HG02678 (cell line): ENCODE results near the gene SFMBT1.

Experiments
- ATAC-seq: cut with Tn5 transposase; IDR thresholded peaks from one replicate; pipeline ENCODE4 v1.9.1; 2021; ENCODE audit warnings: mild to moderate bottlenecking, moderate library complexity; ENCODE audit not compliant: unreplicated experiment

Gene SFMBT1, protein sequence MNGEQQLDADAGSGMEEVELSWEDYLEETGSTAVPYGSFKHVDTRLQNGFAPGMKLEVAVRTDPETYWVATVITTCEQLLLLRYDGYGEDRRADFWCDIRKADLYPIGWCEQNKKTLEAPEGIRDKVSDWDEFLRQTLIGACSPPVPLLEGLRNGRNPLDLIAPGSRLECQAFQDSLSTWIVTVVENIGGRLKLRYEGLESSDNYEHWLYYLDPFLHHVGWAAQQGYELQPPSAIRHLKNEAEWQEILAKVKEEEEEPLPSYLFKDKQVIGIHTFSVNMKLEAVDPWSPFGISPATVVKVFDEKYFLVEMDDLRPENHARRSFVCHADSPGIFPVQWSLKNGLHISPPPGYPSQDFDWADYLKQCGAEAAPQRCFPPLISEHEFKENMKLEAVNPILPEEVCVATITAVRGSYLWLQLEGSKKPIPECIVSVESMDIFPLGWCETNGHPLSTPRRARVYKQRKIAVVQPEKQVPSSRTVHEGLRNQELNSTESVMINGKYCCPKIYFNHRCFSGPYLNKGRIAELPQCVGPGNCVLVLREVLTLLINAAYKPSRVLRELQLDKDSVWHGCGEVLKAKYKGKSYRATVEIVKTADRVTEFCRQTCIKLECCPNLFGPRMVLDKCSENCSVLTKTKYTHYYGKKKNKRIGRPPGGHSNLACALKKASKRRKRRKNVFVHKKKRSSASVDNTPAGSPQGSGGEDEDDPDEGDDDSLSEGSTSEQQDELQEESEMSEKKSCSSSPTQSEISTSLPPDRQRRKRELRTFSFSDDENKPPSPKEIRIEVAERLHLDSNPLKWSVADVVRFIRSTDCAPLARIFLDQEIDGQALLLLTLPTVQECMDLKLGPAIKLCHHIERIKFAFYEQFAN

DNA sequence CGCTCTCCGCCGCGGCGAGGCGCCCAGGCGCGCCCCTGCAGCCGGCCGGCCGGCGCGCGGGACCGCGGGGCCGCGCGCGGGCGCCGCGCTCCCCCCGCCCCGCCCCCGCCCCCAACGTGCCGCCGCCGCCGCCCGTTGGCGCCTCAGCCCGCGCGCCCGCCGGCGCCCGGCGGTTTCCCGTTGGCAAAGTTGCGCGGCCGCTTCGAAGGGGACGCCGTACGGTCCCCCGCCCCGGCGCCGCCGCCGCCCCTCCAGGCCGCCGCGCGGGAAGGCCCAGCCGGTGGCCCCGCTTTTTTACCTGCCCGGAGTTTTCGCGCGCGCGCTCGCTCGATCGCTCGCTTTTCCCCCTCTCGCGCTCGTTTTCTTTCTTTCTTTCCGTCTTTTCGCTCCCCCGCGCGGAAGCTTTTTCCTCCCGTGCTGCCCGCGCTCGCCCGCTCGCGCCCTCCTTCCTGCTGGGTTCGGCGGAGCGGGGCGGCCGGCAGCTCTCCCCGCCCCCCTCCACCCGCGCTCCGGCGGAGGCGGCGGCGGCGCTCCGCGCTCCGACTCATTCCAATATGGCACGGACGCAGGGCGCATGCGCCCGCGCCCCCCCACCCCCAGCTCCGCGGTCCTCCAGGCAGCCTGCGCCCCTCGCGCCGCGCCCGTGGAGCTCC, at the start of gene SFMBT1:
SFMBT1 (minus strand) TSS at position 556 of the 653 bp plus-strand sequence. CDS start 76,945 bp downstream, outside the sequence.
- peak; percentile 50 for ATAC-seq

DNA sequence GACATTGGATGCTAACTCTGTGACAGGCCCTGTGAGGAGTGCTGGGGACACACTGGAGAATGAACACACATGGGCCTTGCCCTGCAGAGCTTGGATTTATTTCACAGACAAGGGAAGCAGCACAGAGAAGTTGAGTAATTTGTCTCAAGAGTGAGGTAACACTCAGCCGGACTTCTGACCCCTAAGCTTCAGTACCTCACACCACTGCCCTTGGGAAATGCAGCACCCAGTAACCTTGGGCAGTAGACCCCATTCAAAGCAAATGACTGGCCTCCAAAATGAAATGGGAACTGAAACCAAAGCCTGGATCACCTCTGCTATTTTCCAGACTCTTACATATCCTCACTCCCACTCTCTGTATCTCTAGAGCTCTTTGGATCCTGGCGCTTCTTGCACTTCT, 47.1 kb upstream of the SFMBT1 start:
- no peak for ATAC-seq

DNA sequence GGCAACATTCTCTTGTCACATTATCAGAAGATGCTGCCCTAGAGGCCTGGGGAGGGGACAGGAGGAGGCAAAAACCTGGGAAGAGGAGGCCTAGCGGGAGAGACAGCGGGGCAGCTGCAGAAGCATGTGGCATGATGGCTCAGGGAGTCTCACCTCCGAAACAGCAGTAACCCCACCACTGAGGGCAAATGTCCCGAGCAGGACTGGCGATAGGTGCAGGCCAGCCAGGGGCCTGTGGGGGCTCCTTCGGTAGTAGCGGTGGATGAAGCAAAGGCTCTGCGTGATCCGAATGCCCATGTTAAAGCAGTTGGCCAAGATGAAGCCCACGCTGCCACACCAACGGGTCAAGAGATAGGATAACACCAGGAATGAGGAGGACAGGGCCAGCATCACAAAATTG, 46.3 kb upstream of the SFMBT1 start:
- ATAC-seq, result no peak

DNA sequence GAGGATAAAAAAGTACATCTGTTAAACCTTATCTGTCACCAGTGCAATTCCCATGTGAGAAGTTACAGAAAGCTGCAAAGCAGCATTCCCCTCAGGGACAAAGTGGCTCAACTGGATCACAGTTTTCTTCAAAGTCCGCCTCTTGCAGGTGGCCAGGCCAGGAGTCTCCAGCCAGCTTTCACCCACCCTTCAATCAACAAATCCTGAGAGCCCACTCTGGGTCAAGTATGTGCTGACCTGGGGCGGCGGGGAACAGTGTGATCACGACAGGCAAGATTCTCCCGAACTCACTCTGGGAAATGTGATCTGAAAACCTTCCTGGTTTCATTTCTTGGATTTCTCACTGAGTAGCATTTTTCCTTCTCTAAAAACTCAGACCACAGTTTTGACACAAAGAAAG, 45.1 kb upstream of the SFMBT1 start:
- ATAC-seq, result no peak

DNA sequence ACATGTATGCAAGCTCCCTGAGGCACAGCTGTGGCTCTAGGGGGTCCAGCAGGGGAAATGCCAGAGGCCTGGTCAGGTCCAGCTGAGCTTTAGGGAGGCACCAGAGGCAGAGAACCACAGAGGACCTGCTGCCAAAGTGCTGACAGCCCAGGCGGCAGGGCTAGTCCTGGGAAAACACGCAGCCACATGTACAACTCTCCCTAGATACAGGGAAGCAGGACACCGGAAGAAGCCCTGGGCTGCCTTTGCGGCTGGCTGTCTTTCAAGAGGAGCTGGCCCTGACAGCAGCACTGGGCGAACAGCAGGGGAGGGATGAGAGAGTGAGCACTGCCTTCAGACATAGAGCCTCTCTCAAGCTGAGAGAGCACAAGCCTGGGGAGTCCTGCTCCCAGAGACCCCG, 43.6 kb upstream of the SFMBT1 start:
- ATAC-seq, result no peak

DNA sequence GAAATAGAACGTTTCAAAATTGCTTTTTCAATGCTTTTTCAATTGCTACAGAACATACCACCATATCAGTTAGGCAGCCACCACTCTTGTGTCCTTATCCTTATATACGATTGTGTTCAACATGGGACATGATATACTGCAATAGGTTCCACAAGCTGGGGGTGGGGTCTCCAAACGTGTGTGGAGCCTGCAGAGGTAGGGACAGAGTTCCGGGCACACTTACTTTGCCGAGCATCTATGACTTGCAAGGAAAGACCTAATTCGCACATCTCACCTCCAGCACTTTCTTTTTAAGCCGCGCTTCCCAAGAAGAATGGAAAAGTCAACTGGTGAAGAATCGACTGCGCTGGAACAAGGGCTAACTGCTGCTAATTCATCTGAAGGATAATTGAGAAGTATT, 39.6 kb upstream of the SFMBT1 start:
- ATAC-seq, result no peak

DNA sequence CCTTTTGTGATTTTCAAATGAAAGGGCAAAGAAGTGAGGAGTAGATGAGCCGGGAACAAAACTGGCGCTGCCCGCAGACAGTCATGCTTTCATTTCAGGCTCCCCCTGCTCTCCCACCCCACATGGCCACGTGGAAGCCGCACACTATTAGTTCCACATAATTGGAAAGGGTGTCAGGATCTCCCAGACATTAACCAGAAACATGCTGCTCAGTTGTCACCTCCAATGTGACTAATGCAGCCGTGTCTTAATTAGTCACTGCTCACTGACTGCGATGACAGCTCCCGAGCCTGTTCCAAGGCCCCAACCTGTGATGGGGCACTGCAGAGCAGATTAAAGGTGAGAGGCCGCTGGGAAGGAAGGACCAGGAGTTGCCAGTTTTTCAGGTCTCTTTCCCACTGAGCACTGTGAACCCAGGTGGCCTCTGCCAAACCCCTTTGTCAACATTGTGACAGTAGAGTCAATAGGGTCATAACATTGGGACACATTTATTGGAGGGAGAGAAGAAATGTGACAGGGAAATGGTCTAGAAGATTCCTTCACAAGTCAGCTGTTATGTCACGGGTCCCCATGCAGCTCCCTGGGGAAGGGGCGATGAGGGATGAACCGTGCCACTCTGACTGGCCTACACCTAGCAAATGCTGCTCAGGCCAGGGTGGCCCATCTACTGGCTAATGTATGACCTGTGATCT, 38.6 kb upstream of the SFMBT1 start:
- ATAC-seq, result no peak

DNA sequence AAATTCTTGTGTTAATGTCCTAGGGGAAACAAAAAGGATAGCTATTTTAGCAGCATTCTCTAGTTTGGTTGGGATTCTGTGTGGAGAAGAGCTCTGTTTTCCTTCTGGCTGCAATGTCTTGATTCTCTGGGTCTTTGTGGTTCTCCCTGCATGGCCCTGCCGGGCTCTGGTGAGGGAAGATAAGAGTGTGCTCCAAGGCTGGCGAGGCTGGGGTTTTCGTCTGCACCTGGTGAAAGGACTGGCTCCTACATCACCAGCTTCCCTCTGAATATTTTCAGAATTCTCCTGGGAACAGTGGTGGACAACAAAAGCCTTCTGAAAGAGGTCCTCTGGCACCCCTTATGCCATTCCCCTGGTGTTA, 38.1 kb upstream of the SFMBT1 start:
- ATAC-seq, result no peak

DNA sequence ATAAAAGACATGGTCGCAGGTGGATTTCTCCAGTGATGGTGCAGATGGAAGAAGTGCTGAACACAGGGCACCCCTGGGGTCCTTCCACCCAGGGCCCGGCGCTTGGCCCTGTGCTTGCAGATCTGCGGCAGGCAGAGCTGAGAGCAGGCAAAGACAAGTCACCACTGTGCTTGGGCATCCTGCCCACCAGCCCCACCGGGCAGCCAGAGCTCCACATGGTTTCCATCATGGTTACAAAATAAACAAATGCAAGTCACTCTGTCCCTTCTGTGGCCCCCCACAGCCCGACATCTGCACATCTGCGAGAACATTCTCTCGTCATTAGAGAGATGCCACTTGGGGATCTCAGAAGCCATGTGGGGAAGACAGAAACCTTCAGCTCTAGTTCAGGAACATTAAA, 37.6 kb upstream of the SFMBT1 start:
- ATAC-seq, result no peak

DNA sequence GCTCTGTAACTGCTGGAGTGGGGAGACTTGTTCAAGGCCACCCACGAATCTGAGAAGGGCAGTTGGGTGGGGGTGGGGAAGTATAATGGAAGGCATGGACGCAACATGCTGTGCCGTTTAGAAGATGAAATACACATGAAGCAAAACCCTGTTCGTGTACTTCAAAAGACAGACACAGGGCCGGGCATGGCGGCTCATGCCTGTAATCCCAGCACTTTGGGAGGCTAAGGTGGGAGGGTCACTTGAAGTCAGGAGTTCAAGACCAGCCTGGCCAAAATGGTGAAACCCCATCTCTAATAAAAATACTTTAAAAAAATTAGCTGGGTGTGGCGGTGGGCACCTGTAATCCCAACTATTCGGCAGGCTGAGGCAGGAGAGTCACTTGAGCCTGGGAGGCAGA, 36.9 kb upstream of the SFMBT1 start:
- no peak for ATAC-seq

DNA sequence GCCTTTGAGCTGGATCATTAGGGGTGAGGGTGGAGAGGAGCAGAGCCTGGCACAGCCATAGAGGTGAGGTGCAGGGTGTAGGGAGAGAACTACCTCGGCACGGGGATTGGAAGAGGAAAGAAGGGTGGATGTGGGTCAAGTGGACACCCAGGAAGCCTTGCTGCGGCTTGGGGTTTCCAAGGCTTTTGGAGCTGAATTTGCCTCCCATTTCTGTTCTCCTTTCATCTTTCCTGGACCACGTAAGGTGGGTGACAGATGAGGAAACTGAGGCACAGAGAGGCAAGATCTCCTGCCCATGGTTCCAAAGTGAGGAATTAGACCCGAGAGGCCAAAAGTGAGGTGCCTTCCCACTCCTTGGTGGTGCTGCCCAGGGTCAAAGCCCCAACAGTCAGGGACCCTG, 35.4 kb upstream of the SFMBT1 start:
- no peak for ATAC-seq

DNA sequence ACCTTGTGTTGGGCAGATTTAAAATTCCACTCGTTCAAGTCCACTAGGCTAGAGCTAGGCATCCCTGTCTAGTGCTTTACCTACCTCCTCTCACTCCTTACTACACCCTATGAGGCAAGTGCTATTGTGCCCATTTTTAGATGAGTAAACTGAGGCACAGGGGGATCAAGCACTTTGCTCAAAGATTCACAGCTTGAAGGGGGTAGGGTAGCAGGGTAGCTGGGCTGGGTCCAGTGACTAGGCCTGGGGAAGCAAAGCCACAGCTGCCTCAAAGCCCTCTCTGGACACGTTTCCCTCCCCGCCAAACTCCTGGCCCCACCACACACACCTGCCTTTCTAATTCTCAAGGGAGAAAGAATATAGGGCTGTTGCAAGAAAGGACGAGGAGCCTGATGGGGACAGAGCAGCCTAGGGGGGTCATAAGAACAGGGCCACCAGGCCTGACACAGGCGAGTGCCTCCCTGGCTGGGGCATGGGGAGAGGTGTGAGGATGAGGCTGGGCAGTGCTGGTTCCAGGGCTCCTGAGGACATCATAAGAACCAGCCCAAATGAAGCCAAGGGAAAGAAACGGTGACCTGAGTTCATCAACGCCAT, 34.8 kb upstream of the SFMBT1 start:
- ATAC-seq, result no peak

DNA sequence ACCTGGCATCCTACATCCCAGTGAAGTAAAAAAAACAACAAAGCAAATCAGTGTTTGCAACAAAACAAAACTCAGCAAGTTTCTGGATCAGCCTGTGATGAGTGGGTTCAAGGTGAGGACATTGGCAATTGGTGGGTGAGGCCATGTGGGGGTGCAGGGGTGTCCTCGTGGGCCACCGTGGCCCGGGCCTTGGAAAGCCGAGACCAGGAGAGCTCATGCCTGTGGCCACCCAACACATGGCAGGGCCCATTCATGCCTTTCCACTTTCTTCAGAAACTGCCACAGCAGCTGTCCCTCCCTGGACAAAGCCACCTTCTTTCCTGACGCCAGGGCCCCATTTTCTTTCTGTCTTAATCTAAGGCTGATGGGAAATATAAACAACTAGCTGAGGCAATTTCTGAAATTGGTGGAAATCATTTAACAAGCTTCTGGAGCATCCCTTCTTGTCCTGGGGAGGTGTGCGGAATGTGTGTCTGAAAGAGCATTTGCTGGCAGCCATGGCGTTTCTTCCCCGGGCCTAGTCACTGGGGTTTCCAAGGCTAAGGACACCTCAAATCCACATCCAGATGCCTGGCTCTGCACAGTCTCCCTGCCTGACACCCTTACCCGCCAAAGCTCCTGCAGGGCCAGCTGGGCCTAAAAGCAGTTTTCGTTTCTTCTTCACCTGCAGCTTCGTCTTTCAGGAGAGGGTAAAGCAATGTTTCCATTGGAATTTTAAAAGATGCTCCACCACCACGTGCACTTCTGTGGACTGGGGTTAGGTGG, 34.1 kb upstream of the SFMBT1 start:
- no peak for ATAC-seq

DNA sequence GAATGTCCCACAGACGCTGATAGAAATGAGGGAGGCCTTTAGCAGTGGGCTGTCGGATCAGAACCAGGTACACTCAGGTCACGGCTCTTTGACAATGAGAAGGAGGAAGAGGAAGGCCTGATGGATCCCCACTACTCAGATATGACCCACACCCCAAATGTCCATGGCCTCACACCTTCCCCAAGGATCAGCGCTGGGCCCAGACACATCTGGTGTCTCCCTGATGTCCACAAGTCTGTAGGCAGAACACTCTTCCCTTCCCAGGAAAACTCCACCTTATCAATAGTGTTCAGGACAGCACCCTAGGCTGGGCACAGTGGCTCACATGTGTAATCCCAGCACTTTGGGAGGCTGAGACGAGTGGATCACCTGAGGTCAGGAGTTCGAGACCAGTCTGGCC, 33.3 kb upstream of the SFMBT1 start:
- ATAC-seq, result no peak

DNA sequence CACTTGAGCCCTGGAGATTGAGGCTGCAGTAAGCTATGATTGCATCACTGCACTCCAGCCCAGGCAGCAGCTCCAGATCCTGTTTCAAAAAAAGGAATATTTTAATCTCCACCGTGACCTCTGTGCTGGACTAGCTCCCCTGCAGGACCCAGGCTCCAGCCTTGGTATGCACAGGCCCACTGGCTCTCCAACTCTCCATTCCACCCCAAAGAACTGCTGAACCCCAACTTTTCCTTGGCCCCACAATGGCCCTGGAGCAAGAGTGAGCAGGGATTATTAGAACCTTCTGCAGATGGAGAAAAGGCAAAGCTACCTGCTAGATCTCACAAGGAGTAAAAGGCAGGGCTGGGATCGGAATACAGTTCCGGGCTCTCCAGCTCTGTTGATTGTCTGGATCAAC, 32.8 kb upstream of the SFMBT1 start:
- no peak for ATAC-seq

DNA sequence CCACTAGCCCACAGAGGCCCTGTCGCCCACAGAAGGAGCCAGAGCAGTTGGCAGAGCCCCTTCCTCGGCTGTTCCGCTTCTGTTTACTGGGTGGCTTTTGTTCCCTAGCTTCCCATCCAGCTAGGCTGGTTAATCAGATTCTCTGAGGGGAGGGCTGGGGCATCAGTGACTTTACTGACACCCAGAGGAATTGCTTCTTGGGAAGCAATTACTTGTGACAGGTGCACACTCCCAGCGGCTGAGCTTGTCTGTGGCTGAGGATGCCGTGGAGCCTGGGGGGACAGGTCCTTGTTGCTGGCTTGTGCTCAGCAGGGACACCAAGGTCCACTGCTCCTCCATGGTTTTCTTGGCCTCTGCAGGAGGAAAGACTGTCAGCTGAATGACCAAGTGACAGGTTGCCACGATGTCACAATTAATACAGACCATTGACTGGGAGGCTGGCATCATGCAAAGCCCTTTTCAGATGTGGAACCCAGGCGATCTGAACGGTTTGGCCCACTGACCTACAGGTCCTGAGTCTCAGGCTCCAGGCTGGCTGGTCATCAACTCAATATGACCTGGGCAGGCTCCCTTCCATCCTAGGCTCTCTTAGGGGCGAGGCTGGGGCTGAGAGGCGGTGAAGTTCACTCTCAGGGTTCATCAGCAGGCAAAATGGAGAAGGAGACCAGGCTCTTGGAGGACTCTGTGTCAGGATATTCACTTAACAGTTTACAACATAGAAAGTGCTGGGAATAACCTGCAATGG, 31.8 kb upstream of the SFMBT1 start:
- no peak for ATAC-seq

DNA sequence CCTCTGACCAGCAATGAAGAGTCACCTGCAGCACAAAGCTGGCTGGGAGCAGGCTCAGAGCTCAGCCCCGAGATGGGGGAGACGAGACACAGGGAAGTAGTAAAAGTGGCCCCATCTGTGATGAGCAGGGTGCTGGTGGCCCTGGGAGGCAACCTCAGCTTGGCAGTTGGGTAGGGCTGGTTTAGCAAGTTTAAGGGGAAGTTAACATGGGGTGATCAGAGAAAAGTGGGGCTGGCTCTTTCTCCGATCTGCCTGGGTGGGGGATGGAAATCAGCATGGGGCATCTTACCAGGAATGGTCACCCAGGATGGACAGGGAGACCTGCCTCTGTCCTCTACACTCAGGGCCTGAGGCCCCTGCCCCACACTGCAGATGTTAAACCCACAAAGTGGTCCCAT, 29.9 kb upstream of the SFMBT1 start:
- no peak for ATAC-seq

DNA sequence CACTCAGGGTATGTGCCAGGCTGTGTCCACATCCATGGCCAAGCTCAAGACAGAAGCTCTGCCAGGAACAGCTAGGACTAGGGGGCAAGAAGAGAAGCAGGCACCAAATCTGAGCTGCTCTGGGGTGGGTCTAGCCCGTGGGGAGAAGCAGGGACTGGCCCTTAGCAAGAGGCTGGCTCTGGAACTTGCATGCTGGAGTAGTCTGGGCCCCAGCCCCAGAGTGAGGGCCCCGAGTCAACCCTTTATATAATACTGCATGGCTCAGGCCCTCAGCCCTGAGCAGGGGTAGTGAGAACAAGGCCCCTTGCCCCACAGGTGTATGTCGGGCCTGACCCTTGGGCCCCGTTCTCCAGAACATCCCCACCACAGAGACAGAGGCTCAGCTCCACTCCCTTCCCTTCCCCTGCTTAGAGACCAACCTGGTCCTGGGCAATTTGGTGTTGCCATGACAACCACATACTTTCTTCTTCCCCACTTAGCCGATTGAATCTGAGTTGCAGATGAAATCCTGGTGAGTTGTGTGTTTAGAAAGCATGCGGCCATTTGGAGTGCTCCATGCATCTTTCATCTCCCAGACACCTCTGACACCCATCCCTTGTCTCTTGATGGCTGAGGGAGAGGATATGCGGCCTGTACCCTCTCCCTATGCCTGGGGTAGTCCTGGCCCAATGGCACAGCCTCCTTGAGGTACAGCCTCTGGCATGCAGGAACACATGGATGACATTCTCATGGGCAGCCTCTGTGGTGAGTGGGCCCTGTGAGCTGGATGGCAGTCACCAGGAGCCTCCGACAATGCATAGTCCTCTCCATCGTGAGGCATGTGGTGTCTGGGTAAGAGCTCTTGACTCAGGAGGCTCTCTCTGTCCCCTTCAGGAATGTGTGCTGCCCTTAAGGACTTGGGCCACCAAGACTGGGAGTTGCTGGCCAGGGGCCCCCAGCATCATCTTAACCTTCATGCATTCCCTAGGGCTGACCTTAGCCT, 29.2 kb upstream of the SFMBT1 start:
- ATAC-seq, result no peak
